IMR-90 (cell line): ENCODE data around the gene POLR1D. TPM values are rescaled to one million over a fixed set of nuclear protein-coding genes. Genes with fewer than 3 reads are reported as not detected.

Experiments used
- ATAC-seq: fragments of 200-7000 bp; cut with Tn5 transposase; 2 replicates; pipeline ENCODE4 v1.9.1; 2020; ENCODE audit warnings: low read depth, mild to moderate bottlenecking, moderate library complexity
- BruUV-seq: library from RNA; stranded (reverse); fragments of 400-500 nt; replicated peaks from 2 replicates; lab custom pipeline; 2021; lab: Mats Ljungman, UMichigan
- CTCF ChIA-PET: fragments of 300-600 bp; formaldehyde crosslinking; extraction: SDS; loops from one replicate; lab custom pipeline; 2021; ENCODE audit warnings: antibody characterized with exemption; lab: Yijun Ruan, JAX
- POLR2A ChIA-PET: fragments of 300-600 bp; sonication (Branson Sonifier 250); formaldehyde crosslinking; loops from one replicate; lab custom pipeline; 2022; ENCODE audit warnings: antibody characterized with exemption; ENCODE audit not compliant: unreplicated experiment; lab: Charles Lee
- DNase-seq: peaks from one replicate; pipeline ENCODE4 v3.0.0; 2013
- H2AFZ ChIP-seq: replicated peaks from 2 replicates; pipeline ENCODE3; 2013; ENCODE audit warnings: low read length, mild to moderate bottlenecking; ENCODE audit not compliant: poor library complexity
- H2AK5ac ChIP-seq: 2 replicates; pipeline ENCODE4 v1.6.1; 2013; ENCODE audit warnings: low read depth, low read length, inconsistent platforms
- H2AK9ac ChIP-seq: replicated peaks from 2 replicates; pipeline ENCODE3; 2013; ENCODE audit warnings: mild to moderate bottlenecking, low read depth, low read length, moderate library complexity; ENCODE audit not compliant: poor library complexity
- H2BK120ac ChIP-seq: 2 replicates; pipeline ENCODE4 v1.6.1; 2013; ENCODE audit warnings: low read depth, low read length, inconsistent platforms
- H2BK15ac ChIP-seq: 3 replicates; pipeline ENCODE4 v1.6.1; 2013; ENCODE audit warnings: low read depth, low read length, inconsistent platforms
- H2BK20ac ChIP-seq: 2 replicates; pipeline ENCODE4 v1.6.1; 2013; ENCODE audit warnings: low read depth, mild to moderate bottlenecking, inconsistent platforms, low read length, moderate library complexity
- H2BK5ac ChIP-seq: 2 replicates; pipeline ENCODE4 v1.6.1; 2013; ENCODE audit warnings: mild to moderate bottlenecking, low read depth, low read length, inconsistent platforms; ENCODE audit not compliant: poor library complexity, severe bottlenecking
- H3K14ac ChIP-seq: replicated peaks from 2 replicates; pipeline ENCODE4 v1.6.1; 2013; ENCODE audit warnings: low read depth, low read length, inconsistent platforms
- H3K18ac ChIP-seq: 2 replicates; pipeline ENCODE4 v1.6.1; 2013; ENCODE audit warnings: low read depth, low read length, control low read depth
- H3K23ac ChIP-seq: 2 replicates; pipeline ENCODE4 v1.6.1; 2013; ENCODE audit warnings: low read depth, low read length, inconsistent platforms
- H3K27ac ChIP-seq: 2 replicates; pipeline ENCODE4 v1.5.1; 2013; ENCODE audit warnings: mild to moderate bottlenecking, control low read depth, low read length; ENCODE audit not compliant: insufficient read depth
- H3K27me3 ChIP-seq: 2 replicates; pipeline ENCODE4 v1.6.1; 2013; ENCODE audit warnings: low read length; ENCODE audit not compliant: control insufficient read depth, insufficient read depth
- H3K36me3 ChIP-seq: 2 replicates; pipeline ENCODE4 v1.6.1; 2013; ENCODE audit warnings: low read length, mixed read lengths; ENCODE audit not compliant: control insufficient read depth, insufficient read depth
- H3K4ac ChIP-seq: 2 replicates; pipeline ENCODE4 v1.6.1; 2013; ENCODE audit warnings: low read depth, low read length, inconsistent platforms
- H3K4me1 ChIP-seq: 2 replicates; pipeline ENCODE4 v1.6.1; 2013; ENCODE audit warnings: low read length, mixed read lengths; ENCODE audit not compliant: control insufficient read depth, insufficient read depth
- H3K4me2 ChIP-seq: 2 replicates; pipeline ENCODE4 v1.6.1; 2013; ENCODE audit warnings: low read depth, mild to moderate bottlenecking, control low read depth, low read length, moderate library complexity
- H3K4me3 ChIP-seq: 2 replicates; pipeline ENCODE4 v1.5.1; 2013; ENCODE audit warnings: low read depth, mild to moderate bottlenecking, control low read depth, low read length, moderate library complexity; ENCODE audit not compliant: insufficient read depth
- H3K56ac ChIP-seq: 2 replicates; pipeline ENCODE4 v1.6.1; 2013; ENCODE audit warnings: low read length, inconsistent platforms; ENCODE audit not compliant: insufficient read depth; ENCODE audit errors: extremely low read depth
- H3K79me1 ChIP-seq, 2 experiments: 2 replicates each; pipeline ENCODE4 v1.6.1; 2013; ENCODE audit warnings: low read length in 2 of 2, inconsistent platforms in 1 of 2, low read depth in 1 of 2
- H3K9ac ChIP-seq: 2 replicates; pipeline ENCODE4 v1.6.1; 2013; ENCODE audit warnings: low read depth, low read length, control low read depth
- H3K9me1 ChIP-seq: 2 replicates; pipeline ENCODE4 v1.6.1; 2013; ENCODE audit warnings: low read length, inconsistent platforms; ENCODE audit not compliant: insufficient read depth
- H3K9me3 ChIP-seq: 2 replicates; pipeline ENCODE4 v1.6.1; 2013; ENCODE audit warnings: low read length; ENCODE audit not compliant: control insufficient read depth, insufficient read depth
- H4K20me1 ChIP-seq: 2 replicates; pipeline ENCODE4 v1.6.1; 2013; ENCODE audit warnings: low read length, inconsistent platforms; ENCODE audit not compliant: insufficient read depth
- H4K5ac ChIP-seq: 2 replicates; pipeline ENCODE4 v1.6.1; 2013; ENCODE audit warnings: mild to moderate bottlenecking, low read depth, low read length, control low read depth
- H4K8ac ChIP-seq, 2 experiments: 2 replicates each; pipeline ENCODE4 v1.6.1; 2013; ENCODE audit warnings: low read depth in 2 of 2, low read length in 2 of 2, control low read depth in 1 of 2, inconsistent platforms in 1 of 2
- H4K91ac ChIP-seq: 2 replicates; pipeline ENCODE4 v1.6.1; 2013; ENCODE audit warnings: low read depth, low read length, inconsistent platforms; ENCODE audit not compliant: insufficient read depth
- CEBPB ChIP-seq: IDR thresholded peaks from 2 replicates; pipeline ENCODE4 v1.6.1; 2012; ENCODE audit warnings: low read depth, low read length, improper control_type of control experiment
- MAZ ChIP-seq: IDR thresholded peaks from 2 replicates; pipeline ENCODE4 v1.6.1; 2012; ENCODE audit warnings: low read depth, mild to moderate bottlenecking, low read length, improper control_type of control experiment, moderate library complexity, borderline replicate concordance
- POLR2A ChIP-seq: IDR thresholded peaks from 2 replicates; pipeline ENCODE4 v1.6.1; 2012; ENCODE audit warnings: mild to moderate bottlenecking, low read depth, low read length
- WGBS, 2 experiments: methylation state at CpG; one replicate each; pipeline versions ENCODE4 v1.1.5 to v1.1.7; 2013; ENCODE audit warnings: missing lambda C conversion rate in 2 of 2; ENCODE audit not compliant: insufficient read length in 1 of 2; ENCODE audit errors: extremely low coverage in 2 of 2; 5-methylcytosine and 5-hydroxymethylcytosine counted together
- dilution Hi-C: fragments of 300-500 bp; cut with HindIII; formaldehyde crosslinking; loops from one replicate; pipeline ENCODE4 v1.14.3; 2018; ENCODE audit warnings: low sequenced_read_pairs; ENCODE audit not compliant: unreplicated experiment
- in situ Hi-C: fragments of 300-500 bp; cut with MboI; formaldehyde crosslinking; loops from 3 replicates; pipeline ENCODE4 v1.14.3; 2019; ENCODE audit warnings: low sequenced_read_pairs, inconsistent platforms, mixed read lengths
- intact Hi-C: fragments of 100-400 bp; cut with micrococcal nuclease; formaldehyde crosslinking; loops from 2 replicates; pipeline ENCODE4 v1.10.0; 2022
- polyA plus RNA-seq, 3 experiments: library from polyadenylated mRNA; depleted of rRNA; stranded (reverse); fragments of >200 nt; gene quantifications; 2 replicates each; pipeline ENCODE4 v1.2.3, GENCODE V29; 2012; ENCODE audit warnings: low replicate concordance in 1 of 3
- total RNA-seq: library from RNA; depleted of rRNA; stranded (reverse); fragments of >200 nt; gene quantifications from 2 replicates; pipeline ENCODE4 v1.2.3, GENCODE V29; 2012
- TF ChIP-seq, protein P1 (sequence below): conservative IDR thresholded peaks from 2 replicates; pipeline ENCODE4 v1.5.1; 2012; ENCODE audit warnings: mild to moderate bottlenecking, low read depth, low read length, improper control_type of control experiment

Gene POLR1D
- total and polyA plus RNA-seq, 2 of the 4 experiments (the other 2 are of a cell fraction) = 65.4 to 110 TPM

GRCh38 chr13:27641711-27642502, 20.2 kb downstream of the POLR1D start:
- no peak overlapping the region for H3K4me3 ChIP-seq
- ChIA-PET POLR2A (no interaction called here), CTCF (interaction anchor here (1.1 kb wide), 1 partner anchor 189 kb away, joined by 3 read pairs; no protein-coding TSS in a partner anchor)
- no peak overlapping the region for H3K14ac ChIP-seq
- dilution Hi-C loops (no loop called here), intact Hi-C loops (no loop called here), in situ Hi-C loops (no loop called here)
- no TSS peak for BruUV-seq
- H3K36me3 ChIP-seq = no peaks in the 10 kb centered on the region
- no peak overlapping the region for H3K9ac ChIP-seq
- ATAC-seq (no peak), DNase-seq (no peak)
- no peaks in the 10 kb centered on the region for H3K27me3 ChIP-seq
- 0 out of 2 replicates have a peak overlapping the region, but pooled peaks have one; percentile 4 for H3K23ac ChIP-seq
- H2AFZ ChIP-seq = no peak overlapping the region
- no peak overlapping the region for H2BK120ac ChIP-seq
- peaks cover 28% of the 10 kb centered on the region for H4K20me1 ChIP-seq
- TF ChIP-seq MAZ (no peak), CEBPB (no peak), POLR2A (no peak)
- TF ChIP-seq, protein P1, sequence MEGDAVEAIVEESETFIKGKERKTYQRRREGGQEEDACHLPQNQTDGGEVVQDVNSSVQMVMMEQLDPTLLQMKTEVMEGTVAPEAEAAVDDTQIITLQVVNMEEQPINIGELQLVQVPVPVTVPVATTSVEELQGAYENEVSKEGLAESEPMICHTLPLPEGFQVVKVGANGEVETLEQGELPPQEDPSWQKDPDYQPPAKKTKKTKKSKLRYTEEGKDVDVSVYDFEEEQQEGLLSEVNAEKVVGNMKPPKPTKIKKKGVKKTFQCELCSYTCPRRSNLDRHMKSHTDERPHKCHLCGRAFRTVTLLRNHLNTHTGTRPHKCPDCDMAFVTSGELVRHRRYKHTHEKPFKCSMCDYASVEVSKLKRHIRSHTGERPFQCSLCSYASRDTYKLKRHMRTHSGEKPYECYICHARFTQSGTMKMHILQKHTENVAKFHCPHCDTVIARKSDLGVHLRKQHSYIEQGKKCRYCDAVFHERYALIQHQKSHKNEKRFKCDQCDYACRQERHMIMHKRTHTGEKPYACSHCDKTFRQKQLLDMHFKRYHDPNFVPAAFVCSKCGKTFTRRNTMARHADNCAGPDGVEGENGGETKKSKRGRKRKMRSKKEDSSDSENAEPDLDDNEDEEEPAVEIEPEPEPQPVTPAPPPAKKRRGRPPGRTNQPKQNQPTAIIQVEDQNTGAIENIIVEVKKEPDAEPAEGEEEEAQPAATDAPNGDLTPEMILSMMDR = no peak
- peaks cover 10% of the 10 kb centered on the region for H3K4me1 ChIP-seq
- peaks cover 33 to 45% of the 10 kb centered on the region in 2 experiments for H3K79me1 ChIP-seq
- H2BK5ac ChIP-seq = no peak overlapping the region
- H3K27ac ChIP-seq = no peak overlapping the region
- no peak overlapping the region for H2BK15ac ChIP-seq
- peak overlapping the region; percentile 1; the same call in 1 of the 2 replicates for H2BK20ac ChIP-seq
- no peak overlapping the region for H3K4me2 ChIP-seq
- H4K91ac ChIP-seq = no peak overlapping the region
- no peak overlapping the region for H3K4ac ChIP-seq
- H3K56ac ChIP-seq = no peak overlapping the region
- WGBS, 2 experiments = no CpG with 5 or more reads among the region's 4 CpGs
- H2AK9ac ChIP-seq = no peak overlapping the region
- no peak overlapping the region for H4K8ac ChIP-seq
- H3K18ac ChIP-seq = no peak overlapping the region
- peaks cover 7% of the 10 kb centered on the region for H3K9me1 ChIP-seq
- H4K5ac ChIP-seq = no peak overlapping the region
- H2AK5ac ChIP-seq = no peak overlapping the region
- no peaks in the 10 kb centered on the region for H3K9me3 ChIP-seq
